BLaER1 (cell line): Measurements from ENCODE around the gene PCSK6.

Source experiments
- H3K27ac ChIP-seq: shearing (Covaris generic); formaldehyde crosslinking; 2 replicates; pipeline ENCODE4 v1.8.1; 2022
- H3K27me3 ChIP-seq: shearing (Covaris generic); formaldehyde crosslinking; 2 replicates; pipeline ENCODE4 v1.8.1; 2022
- H3K36me3 ChIP-seq: shearing (Covaris generic); formaldehyde crosslinking; 2 replicates; pipeline ENCODE4 v1.8.1; 2022
- H3K4me1 ChIP-seq: shearing (Covaris generic); formaldehyde crosslinking; 2 replicates; pipeline ENCODE4 v1.8.1; 2022
- H3K4me2 ChIP-seq: shearing (Covaris generic); formaldehyde crosslinking; 2 replicates; pipeline ENCODE4 v1.8.1; 2022
- H3K4me3 ChIP-seq: shearing (Covaris generic); formaldehyde crosslinking; 2 replicates; pipeline ENCODE4 v1.8.1; 2022
- H3K9ac ChIP-seq: shearing (Covaris generic); formaldehyde crosslinking; 2 replicates; pipeline ENCODE4 v1.8.1; 2022
- H3K9me3 ChIP-seq: shearing (Covaris generic); formaldehyde crosslinking; 2 replicates; pipeline ENCODE4 v1.8.1; 2022
- H4K20me1 ChIP-seq: shearing (Covaris generic); formaldehyde crosslinking; 2 replicates; pipeline ENCODE4 v1.8.1; 2022
- Cebpa-rat ChIP-seq: shearing (Covaris generic); IDR thresholded peaks from 2 replicates; pipeline ENCODE4 v1.8.1; 2022

Gene PCSK6

DNA sequence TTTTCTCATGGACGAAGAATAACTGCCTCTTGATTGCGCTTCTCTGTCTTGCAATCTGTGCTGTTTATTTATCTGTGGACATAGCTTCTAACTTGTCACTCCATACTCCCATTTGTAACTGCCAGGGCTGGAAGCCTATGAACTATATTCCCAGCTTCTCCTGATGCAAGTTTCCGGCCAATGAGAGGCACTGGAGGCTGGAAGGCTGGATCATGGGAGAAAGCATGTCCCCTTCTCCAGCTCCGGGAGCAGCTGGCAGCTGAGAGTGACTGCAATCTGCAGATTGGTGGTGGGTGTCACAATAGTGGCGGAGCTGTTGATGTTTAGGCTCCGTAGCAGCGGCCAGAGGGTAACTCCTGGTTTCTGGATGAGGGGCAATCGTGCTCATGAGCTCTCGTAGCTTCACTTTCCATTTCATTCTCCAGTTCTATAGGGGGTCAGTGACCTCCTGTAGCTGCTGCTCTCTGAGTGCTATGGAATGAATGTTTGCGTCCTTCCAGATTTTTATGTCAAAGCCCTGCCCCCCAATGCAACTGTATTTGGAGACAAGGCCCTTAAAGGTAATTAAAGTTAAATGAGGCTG, 35.7 kb upstream of the PCSK6 start:
- Histone ChIP-seq H3K4me3 (no peak overlapping the region), H3K36me3 (no peaks in the 10 kb centered on the region), H3K4me1 (peaks cover 86% of the 10 kb centered on the region), H4K20me1 (no peaks in the 10 kb centered on the region), H3K27me3 (no peaks in the 10 kb centered on the region), H3K9ac (no peak overlapping the region), H3K27ac (no peak overlapping the region), H3K9me3 (no peaks in the 10 kb centered on the region; the same call in 1 of the 2 replicates), H3K4me2 (peak overlapping the region; percentile 82)
- TF ChIP-seq Cebpa-rat: no peak

DNA sequence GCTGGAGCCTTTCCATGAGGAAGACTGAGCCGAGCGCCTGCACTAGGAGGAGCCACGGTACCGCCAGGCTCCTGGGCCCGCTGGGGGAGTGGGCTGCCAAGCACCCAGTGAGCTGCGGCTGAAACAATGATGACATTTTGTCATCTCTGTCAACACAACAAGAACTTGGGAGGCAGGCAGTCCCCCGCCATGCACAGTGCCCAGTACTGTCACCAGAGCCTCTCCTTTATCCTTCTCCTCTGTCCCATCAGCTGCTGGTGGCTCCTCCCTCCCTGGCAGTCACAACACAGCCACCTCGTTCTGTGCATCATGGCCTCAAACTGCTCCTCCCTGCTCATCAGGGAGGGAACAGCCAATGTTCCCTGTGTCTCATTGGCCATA, 34.0 kb upstream of the PCSK6 start:
- no peak overlapping the region for H3K4me3 ChIP-seq
- H3K9ac ChIP-seq: no peak overlapping the region
- no peak overlapping the region for H3K27ac ChIP-seq
- H4K20me1 ChIP-seq: no peaks in the 10 kb centered on the region
- TF ChIP-seq Cebpa-rat: no peak
- H3K4me2 ChIP-seq: peak overlapping the region; percentile 82
- peaks cover 79% of the 10 kb centered on the region for H3K4me1 ChIP-seq
- H3K36me3 ChIP-seq: no peaks in the 10 kb centered on the region
- H3K27me3 ChIP-seq: no peaks in the 10 kb centered on the region
- H3K9me3 ChIP-seq: peaks cover 11% of the 10 kb centered on the region

DNA sequence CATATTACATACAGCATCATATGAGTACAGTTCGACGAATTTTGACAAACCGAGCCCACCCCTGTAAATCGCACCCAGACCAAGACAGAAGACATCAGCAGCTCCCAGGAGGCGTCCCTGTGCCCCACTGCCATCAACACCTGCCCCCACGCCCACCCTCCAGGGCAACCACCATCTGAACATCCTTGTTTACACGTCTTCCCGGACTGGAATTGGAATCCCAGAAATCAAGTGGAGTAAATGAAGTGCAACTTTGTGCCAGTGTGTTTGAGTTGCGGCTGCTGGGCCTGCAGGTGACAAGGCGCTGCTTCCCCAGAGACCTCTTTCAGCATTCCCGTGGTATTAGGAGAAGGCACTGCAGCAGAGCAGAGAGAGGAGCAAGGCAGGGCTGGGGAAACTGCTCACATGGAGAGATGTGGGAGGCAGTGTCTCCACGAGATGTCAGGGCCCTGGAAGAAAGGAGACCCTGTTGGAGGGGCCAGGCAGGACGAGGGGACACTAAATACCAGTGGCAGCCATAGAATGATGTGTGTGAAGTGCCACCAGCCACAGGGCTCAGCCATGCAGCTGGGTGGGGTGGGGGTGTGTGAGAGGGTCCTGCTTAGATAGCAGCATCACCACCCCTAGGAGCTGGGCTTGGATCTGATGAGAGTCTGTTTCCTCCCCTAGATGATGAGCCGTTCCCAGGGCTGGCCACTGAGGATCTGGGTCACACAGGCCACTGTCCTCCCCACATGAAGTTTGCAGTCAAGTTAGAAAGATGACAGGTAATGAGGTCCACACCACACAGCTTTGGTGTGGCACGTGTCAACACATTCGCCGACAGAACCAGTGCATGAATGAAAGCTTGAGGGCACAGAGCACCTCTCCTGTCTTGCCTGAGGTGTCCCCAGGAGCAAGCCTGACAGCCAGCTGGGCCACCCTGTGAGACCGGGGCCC, 33.4 kb upstream of the PCSK6 start:
- Histone ChIP-seq H3K4me2 (peak overlapping the region; percentile 82), H3K4me1 (peaks cover 72% of the 10 kb centered on the region), H3K9ac (no peak overlapping the region), H3K9me3 (peaks cover 14% of the 10 kb centered on the region), H3K36me3 (no peaks in the 10 kb centered on the region), H3K27me3 (no peaks in the 10 kb centered on the region), H3K27ac (no peak overlapping the region), H4K20me1 (no peaks in the 10 kb centered on the region), H3K4me3 (no peak overlapping the region)
- TF ChIP-seq Cebpa-rat: no peak

DNA sequence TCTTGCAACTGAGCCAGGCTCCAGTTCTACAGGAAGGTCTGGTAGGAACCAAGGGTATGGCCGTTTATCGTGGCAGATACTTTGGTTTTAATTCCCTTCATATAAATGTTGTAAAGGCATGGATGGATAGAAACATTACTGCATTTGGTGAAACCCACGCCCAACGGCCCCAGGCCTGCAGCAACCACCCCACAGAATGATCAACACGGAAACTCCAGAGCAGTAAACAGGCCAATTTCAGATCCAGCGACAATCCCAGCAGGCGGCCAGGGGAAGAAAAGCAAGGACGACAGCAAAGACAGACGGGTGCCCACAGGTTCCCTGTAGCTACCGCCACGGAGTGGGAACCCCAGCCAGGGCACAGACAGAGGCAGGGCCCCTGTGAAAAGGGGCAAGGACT, 32.6 kb upstream of the PCSK6 start:
- Histone ChIP-seq H3K9ac (no peak overlapping the region), H3K36me3 (no peaks in the 10 kb centered on the region), H3K4me3 (no peak overlapping the region), H3K4me2 (peak overlapping the region; percentile 82), H3K27me3 (no peaks in the 10 kb centered on the region), H3K9me3 (peaks cover 22% of the 10 kb centered on the region), H3K4me1 (peaks cover 64% of the 10 kb centered on the region), H4K20me1 (no peaks in the 10 kb centered on the region), H3K27ac (no peak overlapping the region)
- TF ChIP-seq Cebpa-rat: no peak

DNA sequence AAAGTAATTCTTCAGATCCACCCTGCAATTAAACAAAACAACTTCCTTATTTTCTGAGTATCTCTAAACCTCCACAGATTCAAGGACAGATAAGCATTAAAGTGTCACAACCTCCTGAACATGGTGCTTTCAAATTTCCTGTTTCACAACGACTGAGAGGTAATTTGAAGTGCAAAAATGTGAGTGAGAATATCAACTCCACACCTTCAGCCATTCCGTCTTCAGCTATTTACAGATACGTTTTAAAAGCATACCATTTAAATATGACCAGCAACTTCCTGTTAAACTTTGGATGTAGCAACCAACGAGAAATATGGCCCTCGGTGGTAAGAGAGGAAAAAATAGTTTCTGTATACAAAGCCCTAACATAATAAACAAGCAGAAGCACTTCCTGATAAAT, 32.1 kb upstream of the PCSK6 start:
- no peak for TF ChIP-seq Cebpa-rat
- no peak overlapping the region for H3K4me3 ChIP-seq
- peak overlapping the region; percentile 82 for H3K4me2 ChIP-seq
- peaks cover 59% of the 10 kb centered on the region for H3K4me1 ChIP-seq
- H3K9ac ChIP-seq: no peak overlapping the region
- H3K9me3 ChIP-seq: peaks cover 27% of the 10 kb centered on the region
- no peak overlapping the region for H3K27ac ChIP-seq
- H3K36me3 ChIP-seq: no peaks in the 10 kb centered on the region
- no peaks in the 10 kb centered on the region for H4K20me1 ChIP-seq
- H3K27me3 ChIP-seq: no peaks in the 10 kb centered on the region

DNA sequence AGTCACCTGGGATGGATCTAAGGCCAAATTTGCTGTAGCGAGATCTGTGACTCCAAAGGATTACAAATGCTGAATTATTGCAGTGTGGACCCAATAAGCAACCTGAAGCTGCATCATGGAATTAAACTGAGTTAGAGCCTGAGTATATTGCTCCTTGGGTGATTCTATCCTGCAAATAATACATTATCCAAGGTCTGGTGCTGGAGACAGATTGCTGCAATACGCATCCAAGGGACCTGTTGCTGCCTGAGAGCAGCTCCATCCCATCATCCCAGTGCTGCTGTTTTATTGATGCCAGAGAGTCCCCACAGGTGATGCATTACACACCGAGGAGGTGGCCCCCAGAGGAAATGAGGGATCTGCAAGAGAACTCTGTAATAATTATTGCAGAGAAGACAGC, 31.6 kb upstream of the PCSK6 start:
- Histone ChIP-seq H3K4me3 (no peak overlapping the region), H3K4me2 (peak overlapping the region; percentile 82), H3K27ac (no peak overlapping the region), H3K27me3 (no peaks in the 10 kb centered on the region), H3K4me1 (peaks cover 54% of the 10 kb centered on the region), H4K20me1 (no peaks in the 10 kb centered on the region), H3K9me3 (peaks cover 31% of the 10 kb centered on the region), H3K9ac (no peak overlapping the region), H3K36me3 (no peaks in the 10 kb centered on the region)
- TF ChIP-seq Cebpa-rat: no peak

DNA sequence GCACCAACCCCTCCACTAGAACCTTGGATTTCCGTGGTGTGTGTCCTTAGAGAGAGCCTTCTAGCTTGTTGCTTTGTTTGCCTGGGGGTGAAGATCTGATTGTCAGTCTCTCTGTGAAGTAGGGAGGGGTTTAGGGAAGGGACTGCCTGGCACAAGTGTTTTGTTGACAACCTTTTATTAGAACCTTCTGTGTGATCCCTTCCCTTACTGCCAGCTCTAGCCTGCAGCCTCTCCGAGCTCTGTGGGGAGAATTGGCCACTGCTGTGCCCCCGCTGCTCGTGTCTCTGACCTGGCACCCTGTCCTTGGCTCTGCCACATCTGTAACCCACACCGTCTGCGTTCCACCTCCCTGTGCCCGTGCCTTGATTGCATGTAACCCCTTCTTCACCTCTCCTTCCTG, 30.9 kb upstream of the PCSK6 start:
- peaks cover 36% of the 10 kb centered on the region for H3K9me3 ChIP-seq
- H3K27me3 ChIP-seq: no peaks in the 10 kb centered on the region
- H3K36me3 ChIP-seq: no peaks in the 10 kb centered on the region
- no peak for TF ChIP-seq Cebpa-rat
- H3K27ac ChIP-seq: no peak overlapping the region
- no peaks in the 10 kb centered on the region for H4K20me1 ChIP-seq
- H3K4me3 ChIP-seq: no peak overlapping the region
- H3K9ac ChIP-seq: no peak overlapping the region
- no peak overlapping the region for H3K4me2 ChIP-seq
- H3K4me1 ChIP-seq: peaks cover 47% of the 10 kb centered on the region

DNA sequence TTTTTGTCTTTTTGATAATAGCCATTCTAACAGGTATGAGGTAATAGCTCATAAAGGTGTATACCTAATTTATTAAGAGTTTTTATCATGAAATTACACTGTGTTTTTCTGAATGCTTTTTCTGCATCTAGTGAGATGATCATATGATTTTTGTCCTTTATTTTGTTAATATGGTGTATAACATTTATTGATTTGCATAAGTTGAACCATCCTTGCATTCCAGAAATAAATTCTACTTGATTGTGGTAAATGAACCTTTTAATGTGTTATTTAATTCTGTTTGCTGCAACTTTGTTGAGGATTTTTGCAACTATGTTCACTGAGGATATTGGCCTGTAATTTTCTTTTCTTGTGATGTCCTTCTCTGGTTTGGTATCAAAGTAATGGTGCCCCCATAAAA, 28.0 kb upstream of the PCSK6 start:
- no peak for TF ChIP-seq Cebpa-rat
- H3K27ac ChIP-seq: no peak overlapping the region
- no peak overlapping the region for H3K4me2 ChIP-seq
- H3K27me3 ChIP-seq: no peaks in the 10 kb centered on the region
- H3K9me3 ChIP-seq: peaks cover 53% of the 10 kb centered on the region
- no peak overlapping the region for H3K4me3 ChIP-seq
- no peaks in the 10 kb centered on the region for H3K36me3 ChIP-seq
- no peaks in the 10 kb centered on the region for H4K20me1 ChIP-seq
- peaks cover 18% of the 10 kb centered on the region for H3K4me1 ChIP-seq
- no peak overlapping the region for H3K9ac ChIP-seq

DNA sequence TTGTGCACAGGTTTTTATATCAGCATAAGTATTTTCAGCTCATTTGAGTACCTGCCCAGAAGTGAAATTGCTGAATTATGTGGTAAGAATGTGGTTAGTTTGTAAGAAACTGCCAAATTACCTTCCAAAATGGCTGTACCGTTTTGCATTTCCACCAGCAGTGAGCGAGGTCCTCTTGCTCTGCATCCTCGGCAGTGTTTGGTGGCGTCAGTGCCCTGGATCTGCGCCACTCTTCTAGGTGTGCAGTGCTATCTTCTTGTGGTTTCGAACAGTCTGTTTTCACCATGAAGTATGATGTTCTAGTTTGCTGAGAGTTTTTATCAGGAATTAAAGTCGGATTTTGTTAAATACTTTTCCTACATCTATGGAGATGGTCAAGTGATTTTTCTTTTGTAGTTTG, 24.8 kb upstream of the PCSK6 start:
- Histone ChIP-seq H3K9ac (no peak overlapping the region), H3K27me3 (no peaks in the 10 kb centered on the region)
- TF ChIP-seq Cebpa-rat: no peak

DNA sequence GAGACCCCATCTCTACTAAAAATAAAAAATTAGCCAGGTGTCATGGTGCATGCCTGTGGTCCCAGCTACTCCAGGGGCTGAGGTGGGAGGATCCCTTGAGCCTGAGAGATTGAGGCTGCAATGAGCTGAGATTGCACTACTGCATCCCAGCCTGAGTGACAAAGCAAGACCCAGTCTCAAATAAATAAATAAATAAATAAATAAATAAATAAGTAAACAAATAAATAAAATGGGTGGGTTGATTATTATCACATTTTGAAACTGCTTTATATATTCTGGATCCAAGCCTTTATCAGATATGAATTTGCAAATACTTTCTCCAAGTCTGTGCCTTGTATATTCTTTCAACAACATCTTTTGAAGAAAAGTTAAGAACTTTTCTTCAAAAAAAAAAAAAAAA, 22.2 kb upstream of the PCSK6 start:
- Histone ChIP-seq H3K9me3 (peaks cover 27% of the 10 kb centered on the region), H3K27me3 (no peaks in the 10 kb centered on the region), H3K4me2 (no peak overlapping the region), H3K4me1 (peaks cover 10% of the 10 kb centered on the region), H4K20me1 (no peaks in the 10 kb centered on the region), H3K9ac (no peak overlapping the region), H3K4me3 (no peak overlapping the region), H3K27ac (no peak overlapping the region), H3K36me3 (no peaks in the 10 kb centered on the region)
- TF ChIP-seq Cebpa-rat: no peak

More for the DNA sequence above, 24.8 kb upstream of the PCSK6 start:
- Histone ChIP-seq H3K27ac (no peak overlapping the region), H4K20me1 (no peaks in the 10 kb centered on the region), H3K4me1 (no peaks in the 10 kb centered on the region), H3K36me3 (no peaks in the 10 kb centered on the region), H3K9me3 (peaks cover 49% of the 10 kb centered on the region), H3K4me3 (no peak overlapping the region), H3K4me2 (no peak overlapping the region)
